M059J (cell line): ENCODE data around the gene GIMAP6. TPM values are rescaled to one million over a fixed set of nuclear protein-coding genes. Genes with fewer than 3 reads are reported as not detected.
"Not testable (repeated sequence)": the region's sequence is repeated elsewhere in the genome, so short reads cannot be mapped to it uniquely, and the experiment has no call there.

Source experiments
- DNase-seq: peaks from one replicate; pipeline ENCODE4 v3.0.0-alpha.2; 2012; ENCODE audit warnings: low read depth
- total RNA-seq: library from RNA; depleted of rRNA; stranded (reverse); fragments of >200 nt; shearing (Covaris generic); gene quantifications from 2 replicates; pipeline ENCODE4 v1.2.3, GENCODE V29; 2014

Gene GIMAP6
- total RNA-seq, 1 experiment from 2014 or later = 0.12 TPM

DNA sequence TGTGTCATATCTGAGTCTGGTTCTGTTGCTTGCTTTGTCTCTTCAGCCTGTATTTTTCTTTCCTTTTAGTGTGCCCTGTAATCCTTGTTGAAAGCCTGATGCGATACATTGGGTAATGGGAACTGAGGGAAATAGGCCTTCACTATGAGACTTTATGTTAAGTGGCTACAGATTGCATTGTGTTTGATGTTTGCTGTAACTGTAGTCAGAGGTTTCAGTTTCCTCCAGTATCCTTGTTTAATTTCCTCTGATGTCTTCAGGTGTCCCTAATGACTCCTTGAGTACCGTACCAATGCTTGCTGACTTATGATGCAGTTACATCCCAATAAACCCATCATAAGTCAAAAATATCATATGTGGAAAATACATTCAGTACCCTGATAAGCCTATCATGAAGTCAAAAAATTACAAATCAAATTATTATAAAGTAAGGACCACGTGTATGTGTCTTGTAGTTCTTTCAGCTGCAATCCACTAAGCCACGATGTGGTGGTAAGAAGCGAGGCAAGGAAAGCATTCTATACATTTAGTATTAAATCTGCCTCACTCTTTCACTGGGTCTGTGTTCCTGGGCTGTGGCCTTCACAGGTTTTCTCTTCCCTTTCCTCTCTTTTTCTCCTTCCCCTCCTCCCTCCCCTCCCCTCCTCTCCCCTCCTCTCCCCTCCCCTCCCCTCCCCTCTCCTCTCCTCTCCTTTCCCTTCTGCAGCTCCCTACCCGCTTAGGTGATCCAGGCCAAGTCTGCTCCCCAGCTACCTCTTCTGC is 13.3 kb upstream of the GIMAP6 start:
- no peak for DNase-seq

DNA sequence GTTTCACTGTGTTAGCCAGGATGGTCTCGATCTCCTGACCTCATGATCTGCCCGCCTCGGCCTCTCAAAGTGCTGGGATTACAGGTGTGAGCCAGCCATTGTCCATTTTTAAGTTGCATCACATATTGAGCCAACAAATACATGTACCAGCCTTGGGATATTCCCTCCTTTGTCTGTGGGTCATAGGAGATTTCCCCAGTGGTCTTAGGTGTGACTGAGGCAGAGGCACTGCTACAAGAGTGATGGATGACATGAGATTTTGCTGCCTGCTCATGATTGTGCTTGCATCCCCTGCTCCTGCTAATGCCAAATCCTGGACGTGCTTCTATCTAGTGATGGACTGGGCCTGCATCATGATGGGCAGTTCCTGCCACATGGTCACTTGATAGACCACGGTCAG is 10.7 kb upstream of the GIMAP6 start:
- no peak for DNase-seq

GRCh38 chr7:150641854-150642253 is 9.7 kb upstream of the GIMAP6 start:
- no peak for DNase-seq

DNA sequence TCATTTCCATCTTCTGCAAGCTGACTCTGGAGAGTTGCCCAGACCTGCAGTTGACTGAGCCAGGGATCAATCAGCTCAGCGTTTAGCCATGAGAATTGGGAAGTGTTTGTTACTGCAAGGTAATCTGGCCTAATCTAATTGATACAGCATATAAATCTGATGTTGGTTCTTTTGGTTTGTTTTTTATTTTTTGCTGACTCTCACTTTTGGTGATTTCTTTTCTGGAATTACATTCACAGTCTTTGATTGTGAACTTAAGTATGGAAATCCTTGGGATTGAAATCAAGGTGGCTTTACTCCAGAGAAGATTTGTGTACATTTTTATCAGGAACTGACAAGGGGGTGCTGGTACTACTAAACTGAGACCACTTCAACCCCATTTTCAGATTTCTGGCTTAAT is 1.7 kb upstream of the GIMAP6 start:
- no peak for DNase-seq

DNA sequence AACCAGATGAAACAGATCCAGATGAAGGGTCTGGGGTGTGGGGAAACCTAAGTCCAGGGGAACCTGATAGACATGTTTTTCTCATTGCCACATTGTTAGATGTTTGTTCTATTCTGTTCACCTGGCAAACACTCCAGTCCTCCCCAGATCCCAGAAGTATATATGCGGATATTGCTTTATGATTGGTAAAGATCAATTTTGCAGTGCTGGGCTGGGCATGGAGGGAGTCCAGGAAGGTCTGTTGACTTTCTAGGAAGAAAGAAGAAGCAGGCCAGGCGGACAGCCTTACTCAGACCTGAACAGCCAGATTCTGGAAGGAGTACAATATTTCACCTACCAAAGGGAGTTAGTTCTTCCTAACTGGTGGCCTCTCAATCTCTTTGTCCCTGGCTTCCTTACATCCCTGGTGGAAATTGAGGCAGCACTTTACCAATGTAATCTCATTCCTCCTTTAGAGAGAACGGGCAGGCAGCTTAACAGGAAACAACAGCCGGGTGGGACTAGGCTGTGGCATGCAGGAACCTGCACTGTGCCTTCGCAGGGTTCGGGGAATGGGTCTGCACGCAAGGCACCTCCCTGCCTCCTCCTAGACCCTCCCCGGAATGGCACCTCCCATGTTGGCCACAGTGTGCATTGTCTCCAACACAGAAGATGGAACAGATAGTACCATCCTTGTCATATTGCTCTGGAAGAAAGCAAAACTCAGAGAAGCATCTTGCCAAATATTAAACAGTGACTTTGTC is 930 bp downstream of the GIMAP6 start:
- DNase-seq = no peak

GRCh38 chr7:150629347-150629746 is 2.8 kb downstream of the GIMAP6 start:
- DNase-seq = no peak

- DNase-seq = no peak
Measured at GRCh38 chr7:150627959-150628358, 4.2 kb downstream of the GIMAP6 start.

DNA sequence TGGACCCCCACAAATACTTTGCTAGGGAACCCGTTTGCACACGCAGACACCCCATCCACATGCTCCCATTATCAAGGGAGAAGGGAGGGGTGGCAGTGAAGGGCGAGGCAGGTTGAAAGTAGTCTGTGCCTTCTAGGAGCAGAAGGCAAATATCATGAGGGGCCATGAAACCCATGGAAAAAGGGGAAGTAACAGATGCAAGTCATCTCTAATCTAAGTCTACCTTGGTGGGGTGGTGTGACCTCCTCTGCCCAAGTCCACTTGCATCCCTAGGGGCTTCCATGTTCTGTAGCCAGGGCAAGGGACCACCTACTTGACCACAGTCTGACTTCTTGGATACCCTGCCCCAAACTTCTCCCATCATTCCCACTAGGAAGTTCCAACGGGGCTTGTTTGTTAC is 5.5 kb downstream of the GIMAP6 start:
- DNase-seq = no peak

DNA sequence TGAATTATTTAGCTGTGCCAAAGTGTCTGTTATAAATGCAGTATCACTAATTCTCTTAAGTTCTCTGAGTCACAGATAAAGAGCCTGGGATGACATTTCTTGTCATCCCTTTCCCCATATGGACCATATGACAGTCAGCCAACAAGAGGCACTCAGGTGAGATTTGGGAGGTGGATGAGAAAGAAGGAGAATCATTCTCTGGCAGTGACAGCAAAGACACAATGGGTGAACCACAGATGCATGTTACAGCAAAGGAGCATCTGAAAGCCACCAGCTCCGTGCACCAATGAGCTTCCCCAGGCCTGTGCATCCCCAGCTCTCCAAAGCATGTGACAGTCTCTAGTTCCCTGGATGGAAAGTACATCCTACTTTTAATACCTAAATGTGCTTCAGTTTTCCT is 10.8 kb downstream of the GIMAP6 start:
- DNase-seq = no peak

GRCh38 chr7:150620617-150621371 is 11.4 kb downstream of the GIMAP6 start:
- DNase-seq = no peak

DNA sequence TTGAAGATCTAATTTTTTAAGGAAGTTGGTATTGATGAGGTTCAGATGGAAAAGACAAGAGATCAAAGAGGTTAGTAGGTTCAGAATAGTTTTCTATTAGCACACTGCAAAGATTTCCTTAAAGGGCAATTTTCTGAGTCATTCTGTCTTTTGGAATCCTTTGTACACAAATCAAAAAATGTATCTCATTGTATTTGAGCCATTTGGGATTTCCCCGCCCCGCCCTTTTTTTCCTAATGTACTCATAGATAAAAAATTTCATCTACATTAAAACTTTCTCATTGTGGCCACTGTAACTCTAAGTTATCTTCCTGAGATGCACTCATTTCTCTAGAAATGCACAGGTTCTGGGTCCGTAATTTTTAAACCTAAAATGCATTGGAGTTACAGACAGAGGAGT is 12.1 kb downstream of the GIMAP6 start:
- DNase-seq = no peak

GRCh38 chr7:150615221-150615755 is 16.9 kb downstream of the GIMAP6 start:
- DNase-seq = not testable (repeated sequence)

- DNase-seq = not testable (repeated sequence)
Measured at GRCh38 chr7:150614426-150614825, 17.8 kb downstream of the GIMAP6 start.

DNA sequence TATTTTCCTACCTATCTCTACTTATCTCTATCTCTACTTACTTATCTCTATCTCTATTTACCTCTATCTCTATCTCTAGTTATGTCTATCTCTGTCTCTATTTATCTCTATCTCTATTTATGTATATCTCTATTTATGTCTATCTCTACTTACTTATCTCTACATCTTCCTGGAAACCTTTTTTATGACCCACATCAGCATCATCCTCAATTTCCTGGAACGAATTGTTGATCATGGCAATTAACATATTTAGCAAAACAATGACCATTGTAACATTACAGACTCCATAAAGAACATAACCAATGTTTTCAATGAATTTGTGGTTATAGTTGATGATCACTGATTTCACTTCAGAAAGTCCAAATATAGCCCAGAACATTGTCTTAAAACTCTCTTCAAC is 18.3 kb downstream of the GIMAP6 start:
- DNase-seq = no peak

- no peak for DNase-seq
Measured at GRCh38 chr7:150612925-150613324, 19.3 kb downstream of the GIMAP6 start.

GRCh38 chr7:150610233-150610632 is 22.0 kb downstream of the GIMAP6 start:
- no peak for DNase-seq

GRCh38 chr7:150603600-150603999 is 28.6 kb downstream of the GIMAP6 start:
- not testable (repeated sequence) for DNase-seq

GRCh38 chr7:150595361-150595760 is 36.8 kb downstream of the GIMAP6 start:
- no peak for DNase-seq

- DNase-seq = no peak
Measured at GRCh38 chr7:150594805-150595204, 37.4 kb downstream of the GIMAP6 start.

DNA sequence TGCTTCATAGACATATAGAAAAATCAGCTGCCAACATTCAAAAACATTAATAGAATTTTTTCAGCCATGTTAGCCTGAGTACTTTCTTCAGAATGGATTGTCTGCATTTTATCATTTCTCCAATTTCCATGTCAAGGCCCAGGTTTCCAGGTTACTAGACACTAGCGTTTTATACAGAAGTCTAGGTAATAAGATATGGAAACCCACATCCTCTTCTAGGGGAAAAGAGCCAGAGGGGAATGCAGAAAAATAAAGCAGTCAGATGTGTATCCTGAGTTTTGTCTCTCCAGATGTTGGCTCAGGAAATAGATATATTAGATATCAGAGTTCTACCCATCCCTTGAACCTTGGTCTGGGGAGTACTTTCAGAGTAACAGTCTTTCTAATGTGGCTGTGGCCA is 44.6 kb downstream of the GIMAP6 start:
- no peak for DNase-seq

DNA sequence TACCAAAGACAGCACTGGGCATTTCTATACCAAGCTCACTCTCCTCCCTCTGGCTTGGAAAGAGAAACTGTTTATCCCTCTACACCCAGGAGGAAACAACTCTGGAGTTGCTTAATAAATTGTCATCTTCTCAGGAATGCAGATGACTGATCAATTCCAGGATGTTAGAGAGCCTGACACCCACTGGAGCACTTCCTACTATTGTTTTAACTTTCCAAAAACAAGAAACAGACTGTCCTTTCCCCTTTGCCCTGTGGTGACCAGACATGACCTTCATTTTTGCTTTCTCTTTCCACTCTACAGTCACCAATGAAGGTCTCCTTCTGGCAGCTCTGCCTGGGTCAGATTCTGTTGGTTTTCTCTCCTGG is 45.4 kb downstream of the GIMAP6 start:
- no peak for DNase-seq

DNA sequence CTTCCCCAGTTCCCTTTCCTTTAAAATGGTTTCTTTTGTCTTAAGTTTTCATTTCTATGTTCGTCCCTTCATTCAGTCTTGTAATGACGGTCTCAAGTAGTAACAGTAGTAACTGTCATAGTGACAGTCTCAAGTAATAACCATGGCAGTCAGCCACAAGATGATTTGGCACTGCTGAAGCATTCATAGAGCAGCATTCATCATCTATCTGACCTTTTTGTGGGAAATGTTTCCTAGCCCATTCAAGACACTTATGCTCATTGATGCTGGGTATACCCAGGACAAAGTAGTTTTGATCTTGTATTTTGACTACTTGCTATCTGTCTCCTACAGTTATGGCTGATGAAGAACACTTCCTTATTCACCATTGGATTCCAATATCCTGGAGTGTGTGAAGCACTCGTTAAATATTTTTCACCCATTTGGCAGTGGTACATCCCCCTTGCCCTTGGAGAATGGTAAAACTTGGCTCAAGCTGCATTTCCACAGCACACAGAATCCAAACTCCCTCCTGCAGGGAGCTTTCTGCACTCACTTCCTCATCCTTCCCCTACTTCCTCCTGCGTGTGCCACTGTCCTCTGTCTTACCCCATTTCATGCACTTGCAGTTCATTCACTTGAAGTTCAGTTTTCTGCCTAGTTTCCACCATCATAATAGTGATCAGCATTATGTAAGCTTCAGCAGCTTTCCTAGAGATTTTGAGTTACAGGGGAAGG is 46.0 kb downstream of the GIMAP6 start:
- no peak for DNase-seq
